ENCODE data around the gene YPEL3.

DNA sequence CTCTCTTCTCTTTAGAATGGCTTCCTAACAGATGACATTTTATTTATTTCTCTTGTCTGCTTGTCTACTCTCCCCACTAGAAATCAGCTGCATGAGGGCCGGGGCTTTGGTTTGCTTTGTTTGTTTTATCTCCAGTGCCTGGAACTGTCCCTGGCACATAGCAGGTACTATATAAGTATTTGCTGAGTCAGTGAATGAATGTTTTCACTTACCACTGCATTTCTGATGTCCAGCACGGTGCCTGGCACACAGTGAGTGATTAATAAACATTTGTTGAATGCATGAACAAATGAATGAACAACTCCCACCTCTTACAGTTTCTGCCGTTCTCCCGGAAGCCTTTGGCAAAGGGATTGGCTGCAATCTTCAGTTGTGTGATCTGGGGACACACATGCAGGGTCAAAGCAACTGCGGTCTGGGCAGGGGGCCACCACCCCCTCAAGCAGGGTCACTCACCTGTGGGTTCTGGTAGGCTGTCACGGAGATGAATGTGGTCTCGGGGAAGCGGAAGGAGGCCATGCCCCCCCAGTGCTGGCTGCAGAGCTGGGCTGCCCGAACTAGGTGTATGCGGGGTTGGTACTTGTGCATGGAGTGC is 7.7 kb downstream of the YPEL3 start:
- TF ChIP-seq GATA3 (IDR thresholded peaks at IDR 0.05; ENCODE audit: low read depth, low read length) = no peak
- TF ChIP-seq GATA2 (IDR thresholded peaks at IDR 0.05; ENCODE audit: low read depth, low read length) = no peak

Data from SH-SY5Y (cell line).